NCI-H748 (cell line): ENCODE results near the gene TMEM134.
"Not testable (repeated sequence)": the region's sequence is repeated elsewhere in the genome, so short reads cannot be mapped to it uniquely, and the experiment has no call there.

Experiments used
- DNase-seq: peaks from one replicate; lab custom pipeline; 2025; ENCODE audit not compliant: unreplicated experiment; lab: John Stamatoyannopoulos, UW

Gene TMEM134

GRCh38 chr11:67486481-67487195, 17.6 kb upstream of the TMEM134 start:
- DNase-seq = no peak

- peak; percentile 16 for DNase-seq
Measured at GRCh38 chr11:67485873-67486361, 16.9 kb upstream of the TMEM134 start.

- DNase-seq = no peak
Measured at GRCh38 chr11:67484847-67485311, 15.8 kb upstream of the TMEM134 start.

- DNase-seq = peak; percentile 30
Measured at GRCh38 chr11:67483831-67484665, 15.0 kb upstream of the TMEM134 start.

- peak; percentile 99 for DNase-seq
Measured at GRCh38 chr11:67482827-67483798, 14.1 kb upstream of the TMEM134 start, which contains the start of gene AIP. Gene AIP (plus strand): TSS chr11:67483026. CDS start chr11:67483159, 133 bp downstream.

GRCh38 chr11:67482275-67482826, 13.3 kb upstream of the TMEM134 start:
- DNase-seq = no peak

GRCh38 chr11:67477344-67478050, 8.4 kb upstream of the TMEM134 start:
- DNase-seq = not testable (repeated sequence)

- peak; percentile 18 for DNase-seq
Measured at GRCh38 chr11:67476692-67477091, 7.6 kb upstream of the TMEM134 start.

GRCh38 chr11:67472882-67473281, 3.8 kb upstream of the TMEM134 start:
- no peak for DNase-seq

- no peak for DNase-seq
Measured at GRCh38 chr11:67470337-67471002, 1.4 kb upstream of the TMEM134 start.

- no peak for DNase-seq
Measured at GRCh38 chr11:67469508-67469811, 409 bp upstream of the TMEM134 start.

GRCh38 chr11:67468456-67468758, 644 bp downstream of the TMEM134 start:
- DNase-seq = no peak

GRCh38 chr11:67468056-67468455, 995 bp downstream of the TMEM134 start:
- peak; percentile 25 for DNase-seq

- no peak for DNase-seq
Measured at GRCh38 chr11:67466962-67467771, 1.9 kb downstream of the TMEM134 start.

- DNase-seq = no peak
Measured at GRCh38 chr11:67466367-67466766, 2.7 kb downstream of the TMEM134 start.

GRCh38 chr11:67465530-67465929, 3.5 kb downstream of the TMEM134 start:
- DNase-seq = not testable (repeated sequence)

GRCh38 chr11:67465189-67465510, 3.9 kb downstream of the TMEM134 start:
- DNase-seq = peak; percentile 35

- DNase-seq = peak; percentile 90
Measured at GRCh38 chr11:67464411-67465188, 4.5 kb downstream of the TMEM134 start.
